ENCODE results near the gene INAVA. TPM values are rescaled to one million over a fixed set of nuclear protein-coding genes. Genes with fewer than 3 reads are reported as not detected.

INAVA gene
- total RNA-seq, 1 donor from 2014 or later, result 185 TPM

- TF ChIP-seq CTCF (IDR thresholded peaks at IDR 0.05; ENCODE audit: insufficient read depth, low read length, poor library complexity, severe bottlenecking), result no peak
- no peak for DNase-seq (ENCODE audit: low read depth)
- Histone ChIP-seq H3K36me3 (ENCODE audit: control insufficient read depth, insufficient read depth, low read length) (no peaks in the 10 kb centered on the region), H3K27me3 (ENCODE audit: control insufficient read depth, insufficient read depth, low read length) (no peaks in the 10 kb centered on the region), H3K4me3 (ENCODE audit: low read depth, low read length) (no peak overlapping the region)
Measured at GRCh38 chr1:200856716-200857357, 37.9 kb upstream of the INAVA start.

- DNase-seq (ENCODE audit: low read depth), result no peak
- no peaks in the 10 kb centered on the region for H3K36me3 ChIP-seq (ENCODE audit: control insufficient read depth, insufficient read depth, low read length)
- no peak overlapping the region for H3K4me3 ChIP-seq (ENCODE audit: low read depth, low read length)
- no peaks in the 10 kb centered on the region for H3K27me3 ChIP-seq (ENCODE audit: control insufficient read depth, insufficient read depth, low read length)
- no peak for TF ChIP-seq CTCF (IDR thresholded peaks at IDR 0.05; ENCODE audit: insufficient read depth, low read length, poor library complexity, severe bottlenecking)
Measured at GRCh38 chr1:200857804-200858203, 36.9 kb upstream of the INAVA start.

- no peak for TF ChIP-seq CTCF (IDR thresholded peaks at IDR 0.05; ENCODE audit: insufficient read depth, low read length, poor library complexity, severe bottlenecking)
- DNase-seq (ENCODE audit: low read depth), result no peak
- Histone ChIP-seq H3K27me3 (ENCODE audit: control insufficient read depth, insufficient read depth, low read length) (no peaks in the 10 kb centered on the region), H3K36me3 (ENCODE audit: control insufficient read depth, insufficient read depth, low read length) (no peaks in the 10 kb centered on the region), H3K4me3 (ENCODE audit: low read depth, low read length) (no peak overlapping the region)
Measured at GRCh38 chr1:200861937-200862647, 32.6 kb upstream of the INAVA start.

- no peak for DNase-seq (ENCODE audit: low read depth)
- no peak for TF ChIP-seq CTCF (IDR thresholded peaks at IDR 0.05; ENCODE audit: insufficient read depth, low read length, poor library complexity, severe bottlenecking)
- Histone ChIP-seq H3K27me3 (ENCODE audit: control insufficient read depth, insufficient read depth, low read length) (no peaks in the 10 kb centered on the region), H3K36me3 (ENCODE audit: control insufficient read depth, insufficient read depth, low read length) (no peaks in the 10 kb centered on the region), H3K4me3 (ENCODE audit: low read depth, low read length) (no peak overlapping the region)
Measured at GRCh38 chr1:200862713-200863415, 31.8 kb upstream of the INAVA start.

GRCh38 chr1:200866116-200866515 is 28.6 kb upstream of the INAVA start:
- DNase-seq (ENCODE audit: low read depth), result no peak
- no peak overlapping the region for H3K4me3 ChIP-seq (ENCODE audit: low read depth, low read length)
- H3K36me3 ChIP-seq (ENCODE audit: control insufficient read depth, insufficient read depth, low read length), result no peaks in the 10 kb centered on the region
- H3K27me3 ChIP-seq (ENCODE audit: control insufficient read depth, insufficient read depth, low read length), result no peaks in the 10 kb centered on the region
- TF ChIP-seq CTCF (IDR thresholded peaks at IDR 0.05; ENCODE audit: insufficient read depth, low read length, poor library complexity, severe bottlenecking), result no peak

Data from kidney epithelial cell (primary cell).